Activated gamma-delta T cell treated with Interleukin-2 at 50 U/mL for 16 hours (primary cell): ENCODE measurements around the gene LRRC8B.
"Not testable (repeated sequence)": the region's sequence is repeated elsewhere in the genome, so short reads cannot be mapped to it uniquely, and the experiment has no call there.

Experiments used
- DNase-seq: peaks from one replicate; pipeline ENCODE4 v3.0.0-alpha.2; 2020

LRRC8B gene

GRCh38 chr1:89524369-89525168 lies at the start of gene LRRC8B:
TSS of gene LRRC8B (plus strand) at chr1:89524829. CDS start at chr1:89582651, 57,822 bp downstream.
- DNase-seq: peak; percentile 81

- no peak for DNase-seq
These were observed 49.4 kb upstream of the LRRC8B start for GRCh38 chr1:89475269-89475668.

DNA sequence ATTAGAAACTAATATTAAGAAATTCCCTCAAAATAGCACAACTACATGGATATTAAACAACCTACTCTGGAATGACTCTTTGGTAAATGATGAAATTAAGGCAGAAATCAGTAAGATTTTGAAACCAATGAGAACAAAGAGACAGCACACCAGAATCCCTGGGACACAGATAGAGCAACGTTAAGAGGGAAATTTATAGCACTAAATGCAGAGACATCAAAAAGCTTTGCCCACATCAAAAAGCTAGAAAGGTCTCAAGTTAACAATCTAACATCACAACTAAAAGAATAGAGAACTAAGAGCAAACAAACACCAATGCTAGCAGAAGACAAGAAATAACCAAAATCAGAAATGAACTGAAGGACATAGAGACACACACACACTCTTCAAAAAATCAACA lies 48.6 kb upstream of the LRRC8B start:
- no peak for DNase-seq

GRCh38 chr1:89483010-89483756 lies 41.4 kb upstream of the LRRC8B start:
- DNase-seq: peak; percentile 77

GRCh38 chr1:89483757-89484077 lies 40.9 kb upstream of the LRRC8B start:
- DNase-seq: no peak

DNA sequence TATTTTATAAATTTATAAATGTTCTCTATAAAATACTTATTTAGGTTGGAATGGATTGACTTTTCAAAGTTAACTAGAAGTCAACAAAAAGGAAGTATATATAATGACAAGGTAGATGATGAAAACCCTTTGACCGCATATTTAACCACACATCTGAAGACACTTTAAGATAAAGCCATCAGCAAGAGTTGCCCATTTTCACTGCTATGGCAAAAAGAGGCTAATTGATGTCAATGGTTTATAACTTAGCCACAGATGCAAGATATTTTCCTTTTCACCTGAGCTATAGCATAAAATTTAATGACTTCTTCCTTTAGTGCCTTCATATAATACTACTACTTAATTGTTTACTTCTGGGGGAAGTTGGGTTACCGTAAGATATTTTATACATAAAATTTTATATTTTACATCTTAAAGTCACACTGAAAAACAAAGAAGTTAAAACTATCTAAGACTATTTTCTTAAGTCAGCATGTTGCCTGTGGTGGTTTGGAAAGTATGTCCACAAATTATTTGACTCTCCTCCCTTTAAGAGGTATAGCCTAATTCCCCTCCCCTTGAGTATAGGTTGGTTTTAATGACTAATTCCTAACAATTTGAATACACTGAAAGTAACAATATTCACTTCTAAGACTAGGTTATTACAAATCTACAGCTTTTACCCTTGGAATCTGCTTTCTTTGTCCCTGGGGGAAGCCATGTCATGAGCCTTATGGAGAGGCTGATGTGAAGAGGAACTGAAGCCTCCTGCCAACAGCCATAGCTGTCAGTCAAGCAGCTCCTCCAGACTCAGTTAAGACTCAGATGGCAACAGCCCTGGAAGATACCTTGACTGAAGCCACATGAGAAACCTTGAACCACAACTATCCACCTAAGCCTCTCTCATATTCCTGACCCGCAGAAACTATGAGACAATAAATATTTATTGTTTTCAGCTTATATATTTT lies 40.3 kb upstream of the LRRC8B start:
- no peak for DNase-seq

DNA sequence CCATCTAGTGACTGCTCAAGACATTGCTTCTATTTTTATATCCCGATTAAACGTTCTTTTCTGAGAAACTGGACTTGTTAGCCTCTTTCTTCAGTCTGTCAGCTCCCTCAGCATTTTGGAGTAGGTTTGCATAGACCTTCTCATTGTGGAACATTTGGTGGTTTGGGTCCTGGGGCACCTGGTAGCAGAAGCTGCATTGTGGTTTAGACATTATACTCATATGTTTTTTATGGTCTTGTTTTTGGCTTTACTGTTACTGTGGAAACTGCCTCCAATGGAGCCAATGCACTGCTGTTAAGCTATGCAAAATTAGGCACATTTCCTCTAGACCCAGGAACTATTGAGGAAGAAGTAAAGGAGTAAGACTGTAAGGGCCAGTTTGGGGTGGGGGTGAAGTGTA lies 36.7 kb upstream of the LRRC8B start:
- no peak for DNase-seq

GRCh38 chr1:89489047-89489729 lies 35.4 kb upstream of the LRRC8B start:
- no peak for DNase-seq

GRCh38 chr1:89490389-89490788 lies 34.2 kb upstream of the LRRC8B start:
- DNase-seq: no peak

GRCh38 chr1:89499320-89499719 lies 25.3 kb upstream of the LRRC8B start:
- no peak for DNase-seq

- no peak for DNase-seq
These were observed 22.6 kb upstream of the LRRC8B start for GRCh38 chr1:89502042-89502441.

- DNase-seq: no peak
These were observed 21.7 kb upstream of the LRRC8B start for GRCh38 chr1:89502895-89503294.

- DNase-seq: no peak
These were observed 20.9 kb upstream of the LRRC8B start for GRCh38 chr1:89503690-89504089.

DNA sequence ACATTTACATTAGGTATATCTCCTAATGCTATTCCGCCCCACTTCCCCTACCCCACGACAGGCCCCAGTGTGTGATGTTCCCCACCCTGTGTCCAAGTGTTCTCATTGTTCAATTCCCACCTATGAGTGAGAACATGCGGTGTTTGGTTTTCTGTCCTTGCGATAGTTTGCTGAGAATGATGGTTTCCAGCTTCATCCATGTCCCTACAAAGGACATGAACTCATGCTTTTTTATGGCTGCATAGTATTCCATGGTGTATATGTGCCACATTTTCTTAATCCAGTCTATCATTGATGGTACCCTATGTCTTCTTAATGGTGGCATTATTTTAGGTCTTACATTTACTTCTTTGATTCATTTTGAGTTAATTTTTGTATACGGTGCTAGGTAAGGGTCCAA lies 14.6 kb upstream of the LRRC8B start:
- DNase-seq: not testable (repeated sequence)

DNA sequence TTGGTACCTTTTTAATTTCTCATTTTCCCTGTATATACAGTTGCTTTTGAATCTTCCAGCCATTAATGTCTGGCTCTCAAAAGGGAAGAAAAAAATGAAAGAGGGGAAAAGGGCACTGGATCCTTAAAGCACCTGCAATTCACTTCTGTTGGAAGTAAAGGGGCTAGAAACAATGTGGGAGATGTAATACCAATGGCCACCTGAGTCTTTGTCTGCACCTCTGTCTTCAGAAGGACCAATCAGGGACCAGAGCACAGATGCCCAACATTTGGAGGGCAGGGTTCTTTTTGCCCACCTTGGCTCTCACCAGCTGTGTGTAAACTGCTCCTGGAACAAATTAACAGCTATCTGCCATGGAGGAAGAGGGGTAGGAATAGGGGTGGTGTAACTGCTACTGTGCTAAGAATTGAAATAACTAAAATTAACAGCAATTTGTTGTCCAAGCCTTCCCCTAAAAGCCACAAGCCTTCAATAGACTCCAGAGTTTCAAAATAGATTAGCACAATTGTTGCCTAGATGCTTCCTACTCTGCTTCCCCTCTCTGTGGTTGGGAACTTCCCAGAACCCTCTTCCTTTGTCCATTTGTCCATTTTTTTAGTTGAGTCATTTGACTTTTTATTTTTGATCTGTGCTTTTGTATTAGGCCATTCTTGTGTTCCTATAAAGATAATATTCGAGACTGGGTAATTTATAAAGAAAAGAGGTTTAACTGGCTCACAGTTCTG lies 11.5 kb upstream of the LRRC8B start:
- no peak for DNase-seq

GRCh38 chr1:89516055-89516454 lies 8.6 kb upstream of the LRRC8B start:
- no peak for DNase-seq

- DNase-seq: no peak
These were observed 6.4 kb upstream of the LRRC8B start for GRCh38 chr1:89518221-89518631.

- peak; percentile 43 for DNase-seq
These were observed 4.8 kb upstream of the LRRC8B start for GRCh38 chr1:89519779-89520358.

- DNase-seq: not testable (repeated sequence)
These were observed 2.7 kb upstream of the LRRC8B start for GRCh38 chr1:89521977-89522376.

GRCh38 chr1:89523572-89524368 lies 859 bp upstream of the LRRC8B start:
- DNase-seq: no peak
